Measurements from ENCODE around the gene PKP1.

DNA sequence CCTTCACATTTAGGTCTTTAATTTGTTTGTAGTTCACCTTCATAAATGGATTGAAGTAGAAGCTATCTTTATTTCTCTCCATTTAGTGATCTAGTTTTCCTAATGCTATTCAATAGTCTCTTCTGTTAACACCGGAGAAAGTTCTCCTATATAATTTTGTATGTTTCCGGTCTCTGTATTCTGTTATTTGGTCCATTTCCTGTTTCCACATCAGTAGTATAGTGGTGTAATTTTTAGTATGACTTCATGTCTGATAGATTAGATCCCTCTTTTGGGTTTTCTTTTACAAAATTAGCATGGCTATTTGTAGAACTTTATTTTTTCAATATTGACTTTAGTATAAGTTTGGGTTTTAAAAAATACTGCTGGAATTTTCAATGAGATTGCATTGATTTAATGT lies 41.6 kb upstream of the PKP1 start:
- TF ChIP-seq CTCF (IDR thresholded peaks at IDR 0.05), result no peak
- TF ChIP-seq POLR2AphosphoS5 (IDR thresholded peaks at IDR 0.05), result no peak
- TF ChIP-seq POLR2A (IDR thresholded peaks at IDR 0.05), result no peak
